ENCODE measurements around the gene CDCP2. TPM values are rescaled to one million over a fixed set of nuclear protein-coding genes. Genes with fewer than 3 reads are reported as not detected.
A peak's percentile ranks its signal among the peaks of the same experiment; 100 is the strongest.

The CDCP2 gene
- total and polyA plus RNA-seq, 2 of the 8 experiments (the other 6 are each of a cell fraction or from before 2014, with no cell fraction given) = not detected

GRCh38 chr1:54084794-54085193 is 68.0 kb downstream of the CDCP2 start:
- TF ChIP-seq TEAD4 (IDR thresholded peaks at IDR 0.05; ENCODE audit: low read depth, low read length) = peak; percentile 29; the same call in 1 of the 2 replicates
- TF ChIP-seq TBP (IDR thresholded peaks at IDR 0.05; ENCODE audit: low read depth, low read length) = no peak
- no peak for DNase-seq (ENCODE audit: low read depth in 1 of 2, low spot score in 2 of 2)
- Histone ChIP-seq H4K8ac (ENCODE audit: extremely low read depth, insufficient read depth, low read length) (no peak overlapping the region), H3K18ac (ENCODE audit: extremely low read depth, low read length) (no peak overlapping the region), H3K56ac (replicated peaks; ENCODE audit: insufficient read length, low read depth, low read length) (no peak overlapping the region), H3K14ac (ENCODE audit: insufficient read length) (no peak overlapping the region), H3K9ac (replicated peaks in 1 of 4; ENCODE audit: extremely low read depth in 1 of 4, low read depth in 3 of 4, low read length in 3 of 4) (no peak overlapping the region), H3K27ac (ENCODE audit: low read depth, low read length) (no peak overlapping the region), H3K4me3 (ENCODE audit: extremely low read depth in 1 of 4, insufficient read depth in 2 of 4, low read depth in 3 of 4, low read length in 4 of 4) (no peak overlapping the region), H2BK120ac (replicated peaks; ENCODE audit: low read depth, low read length) (no peak overlapping the region), H4K91ac (replicated peaks; ENCODE audit: insufficient read length, low read length) (no peak overlapping the region), H3K36me3 (ENCODE audit: control insufficient read depth in 2 of 4, insufficient read depth in 4 of 4, low read length in 3 of 4) (no peaks in the 10 kb centered on the region), H4K5ac (ENCODE audit: insufficient read length, low read depth, low read length) (no peak overlapping the region), H4K20me1 (replicated peaks in 1 of 2; ENCODE audit: control insufficient read depth in 1 of 2, insufficient read depth in 2 of 2, low read length in 2 of 2) (peaks cover 0 to 2% of the 10 kb centered on the region in 2 experiments), H2AFZ (ENCODE audit: low read length) (no peak overlapping the region), H2BK12ac (ENCODE audit: low read depth, low read length) (no peak overlapping the region), H2BK20ac (ENCODE audit: low read length) (no peak overlapping the region), H3K4ac (replicated peaks; ENCODE audit: insufficient read length, low read depth, low read length) (no peak overlapping the region), H3K4me1 (replicated peaks in 1 of 4; ENCODE audit: control insufficient read depth in 3 of 4, insufficient read depth in 4 of 4, low read length in 3 of 4) (no peaks in the 10 kb centered on the region), H3K27me3 (replicated peaks in 1 of 4; ENCODE audit: control insufficient read depth in 3 of 4, extremely low read depth in 1 of 4, insufficient read depth in 3 of 4, low read length in 3 of 4) (no peaks in the 10 kb centered on the region), H3K23me2 (ENCODE audit: low read depth, low read length) (no peaks in the 10 kb centered on the region), H3K79me2 (ENCODE audit: control insufficient read depth in 1 of 2, insufficient read depth in 2 of 2, low read length in 2 of 2) (no peaks in the 10 kb centered on the region), H3K9me3 (ENCODE audit: insufficient read depth in 2 of 2, low read depth in 1 of 2, low read length in 1 of 2) (no peaks in the 10 kb centered on the region), H2BK15ac (ENCODE audit: low read length) (no peak overlapping the region), H3K79me1 (ENCODE audit: low read depth, low read length) (no peaks in the 10 kb centered on the region), H2BK5ac (ENCODE audit: low read depth, low read length) (no peak overlapping the region), H3K4me2 (ENCODE audit: insufficient read depth in 1 of 2, low read depth in 2 of 2, low read length in 2 of 2) (no peak overlapping the region), H2AK5ac (ENCODE audit: low read depth, low read length) (no peak overlapping the region), H3K23ac (ENCODE audit: insufficient read length) (no peak overlapping the region)
- CTCF ChIA-PET (ENCODE audit: partially characterized antibody) = interaction anchor here (0.5 to 8.2 kb wide), 8 partner anchors 9 to 463 kb away, joined by 3 to 65 read pairs (median 3); partner anchors contain the start of gene ACOT11
- POLR2A ChIA-PET (ENCODE audit: partially characterized antibody) = interaction anchor here (0.6 kb wide), 1 partner anchor 559 kb away, joined by 3 read pairs; no protein-coding TSS in a partner anchor
- 80% methylated on average over 2 of the region's 2 CpGs; no CpG with 5 or more reads in 1 of the 2 experiments for WGBS, 2 experiments (ENCODE audit: extremely low coverage in 1 of 2, insufficient coverage in 1 of 2, insufficient read length in 1 of 2, insufficient replicate concordance in 2 of 2, low coverage in 1 of 2, low lambda C conversion rate in 2 of 2, missing lambda C conversion rate in 1 of 2)
- FAIRE-seq = peak; percentile 7

Small RNA genes lying within 50 kb of the gene (small RNA-seq; reads per million reads assigned to genes)
- not detected for gene AL353898.1 (ENCODE audit: insufficient read depth)
- not detected for gene AL353898.2 (ENCODE audit: insufficient read depth)

Other genes starting within 250 kb of the CDCP2 start
- 29.7 and 36.3 TPM in 2 replicates for gene IFT25, start 207.3 kb downstream of the CDCP2 start, total RNA-seq (2021; fragmentation: NEBNext Ultra II Directional; extraction: Animal tissue kit (Norgen Biotek cat#: 25700))
- gene IFT25, start 207.3 kb downstream of the CDCP2 start, polyA plus RNA-seq (2011; rRNA removed) = 11.3 and 15.0 TPM in 2 replicates
- 54.1 and 54.6 TPM in 2 replicates for gene LRRC42, start 206.7 kb downstream of the CDCP2 start, total RNA-seq (2021; fragmentation: NEBNext Ultra II Directional; extraction: Animal tissue kit (Norgen Biotek cat#: 25700))
- 30.4 and 38.2 TPM in 2 replicates for gene LRRC42, start 206.7 kb downstream of the CDCP2 start, polyA plus RNA-seq (2011; rRNA removed)
- not detected in 2 replicates for gene LDLRAD1, start 134.8 kb downstream of the CDCP2 start, total RNA-seq (2021; fragmentation: NEBNext Ultra II Directional; extraction: Animal tissue kit (Norgen Biotek cat#: 25700))
- gene LDLRAD1, start 134.8 kb downstream of the CDCP2 start, polyA plus RNA-seq (2011; rRNA removed) = not detected in 2 replicates
- gene TMEM59, start 99.8 kb downstream of the CDCP2 start, total RNA-seq (2021; fragmentation: NEBNext Ultra II Directional; extraction: Animal tissue kit (Norgen Biotek cat#: 25700)) = 123 and 139 TPM in 2 replicates
- 71.2 and 116 TPM in 2 replicates for gene TMEM59, start 99.8 kb downstream of the CDCP2 start, polyA plus RNA-seq (2011; rRNA removed)
- gene TCEANC2, start 99.4 kb downstream of the CDCP2 start, total RNA-seq (2021; fragmentation: NEBNext Ultra II Directional; extraction: Animal tissue kit (Norgen Biotek cat#: 25700)) = 6.4 and 8.2 TPM in 2 replicates
- 4.0 and 4.2 TPM in 2 replicates for gene TCEANC2, start 99.4 kb downstream of the CDCP2 start, polyA plus RNA-seq (2011; rRNA removed)
- 14.1 and 15.1 TPM in 2 replicates for gene CYB5RL, start 47.0 kb upstream of the CDCP2 start, total RNA-seq (2021; fragmentation: NEBNext Ultra II Directional; extraction: Animal tissue kit (Norgen Biotek cat#: 25700))
- gene CYB5RL, start 47.0 kb upstream of the CDCP2 start, polyA plus RNA-seq (2011; rRNA removed) = 13.2 and 14.8 TPM in 2 replicates
- 126 and 129 TPM in 2 replicates for gene MRPL37, start 47.2 kb upstream of the CDCP2 start, total RNA-seq (2021; fragmentation: NEBNext Ultra II Directional; extraction: Animal tissue kit (Norgen Biotek cat#: 25700))
- gene MRPL37, start 47.2 kb upstream of the CDCP2 start, polyA plus RNA-seq (2011; rRNA removed) = 45.5 and 66.6 TPM in 2 replicates

All from H1 (cell line).